ENCODE measurements around the gene DHRS12.

Gene DHRS12

DNA sequence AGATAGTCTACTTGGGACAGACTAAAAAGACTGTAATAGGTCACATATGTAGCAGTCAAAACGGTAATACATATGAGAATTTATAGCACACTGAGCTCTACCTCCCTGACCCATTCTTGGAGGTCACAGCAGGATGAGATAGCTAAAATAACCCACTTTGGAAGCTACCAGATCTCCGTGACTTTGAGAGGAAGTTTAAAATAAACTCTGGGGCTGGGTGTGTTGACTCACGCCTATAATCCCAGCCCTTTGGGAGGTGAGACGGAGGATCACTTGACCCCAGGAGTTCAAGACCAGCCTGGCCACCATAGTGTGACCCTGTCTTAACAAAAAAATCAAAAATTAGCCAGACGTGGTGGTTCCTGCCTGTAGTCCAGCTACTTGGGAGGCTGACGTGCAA lies 45.3 kb downstream of the DHRS12 start:
- Histone ChIP-seq H3K27me3 (ENCODE audit: low read depth, low read length) (no peaks in the 10 kb centered on the region), H3K79me2 (ENCODE audit: low read length) (no peaks in the 10 kb centered on the region), H3K4me2 (ENCODE audit: low read length) (no peak overlapping the region), H3K9me3 (ENCODE audit: insufficient read depth, low read length) (no peaks in the 10 kb centered on the region), H2AFZ (ENCODE audit: low read depth, low read length) (no peak overlapping the region), H4K20me1 (ENCODE audit: insufficient read depth, low read length) (no peaks in the 10 kb centered on the region), H3K4me3 (ENCODE audit: low read length) (no peak overlapping the region), H3K4me1 (ENCODE audit: low read length) (peaks cover 11% of the 10 kb centered on the region), H3K27ac (ENCODE audit: low read length) (no peak overlapping the region), H3K9ac (ENCODE audit: low read length) (no peak overlapping the region), H3K36me3 (replicated peaks; ENCODE audit: low read depth, low read length) (peaks cover 25% of the 10 kb centered on the region)
- no peak for TF ChIP-seq EZH2phosphoT487 (IDR thresholded peaks at IDR 0.05; ENCODE audit: low read depth)
- TF ChIP-seq, protein P1, sequence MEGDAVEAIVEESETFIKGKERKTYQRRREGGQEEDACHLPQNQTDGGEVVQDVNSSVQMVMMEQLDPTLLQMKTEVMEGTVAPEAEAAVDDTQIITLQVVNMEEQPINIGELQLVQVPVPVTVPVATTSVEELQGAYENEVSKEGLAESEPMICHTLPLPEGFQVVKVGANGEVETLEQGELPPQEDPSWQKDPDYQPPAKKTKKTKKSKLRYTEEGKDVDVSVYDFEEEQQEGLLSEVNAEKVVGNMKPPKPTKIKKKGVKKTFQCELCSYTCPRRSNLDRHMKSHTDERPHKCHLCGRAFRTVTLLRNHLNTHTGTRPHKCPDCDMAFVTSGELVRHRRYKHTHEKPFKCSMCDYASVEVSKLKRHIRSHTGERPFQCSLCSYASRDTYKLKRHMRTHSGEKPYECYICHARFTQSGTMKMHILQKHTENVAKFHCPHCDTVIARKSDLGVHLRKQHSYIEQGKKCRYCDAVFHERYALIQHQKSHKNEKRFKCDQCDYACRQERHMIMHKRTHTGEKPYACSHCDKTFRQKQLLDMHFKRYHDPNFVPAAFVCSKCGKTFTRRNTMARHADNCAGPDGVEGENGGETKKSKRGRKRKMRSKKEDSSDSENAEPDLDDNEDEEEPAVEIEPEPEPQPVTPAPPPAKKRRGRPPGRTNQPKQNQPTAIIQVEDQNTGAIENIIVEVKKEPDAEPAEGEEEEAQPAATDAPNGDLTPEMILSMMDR (IDR thresholded peaks at IDR 0.05; ENCODE audit: low read depth, low read length): no peak

DNA sequence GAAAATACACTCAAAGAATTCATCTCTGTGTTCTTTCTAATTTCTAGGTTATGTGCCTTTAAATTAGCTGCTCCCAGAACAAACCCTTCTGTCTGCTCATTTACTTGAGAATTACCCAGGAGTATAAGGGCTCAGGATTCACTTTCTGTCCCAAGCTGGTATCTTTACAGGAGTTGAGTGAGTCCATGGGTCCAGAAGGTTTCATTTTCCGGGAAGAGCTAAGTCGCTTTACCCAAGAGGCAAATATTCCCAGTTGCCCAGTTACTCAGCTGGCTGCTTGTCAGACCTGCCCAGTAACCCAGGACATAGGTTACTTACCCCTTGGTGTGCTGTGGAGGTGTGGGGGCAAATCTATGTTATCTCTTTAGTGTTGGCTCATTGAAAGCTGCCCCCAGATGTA lies 47.3 kb downstream of the DHRS12 start:
- TF ChIP-seq, protein P1 (IDR thresholded peaks at IDR 0.05; ENCODE audit: low read depth, low read length): no peak
- TF ChIP-seq EZH2phosphoT487 (IDR thresholded peaks at IDR 0.05; ENCODE audit: low read depth): no peak
- Histone ChIP-seq H2AFZ (ENCODE audit: low read depth, low read length) (no peak overlapping the region), H3K9ac (ENCODE audit: low read length) (no peak overlapping the region), H3K79me2 (ENCODE audit: low read length) (no peaks in the 10 kb centered on the region), H3K27ac (ENCODE audit: low read length) (no peak overlapping the region), H3K4me2 (ENCODE audit: low read length) (no peak overlapping the region), H3K4me1 (ENCODE audit: low read length) (no peaks in the 10 kb centered on the region), H3K27me3 (ENCODE audit: low read depth, low read length) (no peaks in the 10 kb centered on the region), H3K36me3 (replicated peaks; ENCODE audit: low read depth, low read length) (peaks cover 24% of the 10 kb centered on the region), H4K20me1 (ENCODE audit: insufficient read depth, low read length) (no peaks in the 10 kb centered on the region), H3K9me3 (ENCODE audit: insufficient read depth, low read length) (no peaks in the 10 kb centered on the region), H3K4me3 (ENCODE audit: low read length) (no peak overlapping the region)

DNA sequence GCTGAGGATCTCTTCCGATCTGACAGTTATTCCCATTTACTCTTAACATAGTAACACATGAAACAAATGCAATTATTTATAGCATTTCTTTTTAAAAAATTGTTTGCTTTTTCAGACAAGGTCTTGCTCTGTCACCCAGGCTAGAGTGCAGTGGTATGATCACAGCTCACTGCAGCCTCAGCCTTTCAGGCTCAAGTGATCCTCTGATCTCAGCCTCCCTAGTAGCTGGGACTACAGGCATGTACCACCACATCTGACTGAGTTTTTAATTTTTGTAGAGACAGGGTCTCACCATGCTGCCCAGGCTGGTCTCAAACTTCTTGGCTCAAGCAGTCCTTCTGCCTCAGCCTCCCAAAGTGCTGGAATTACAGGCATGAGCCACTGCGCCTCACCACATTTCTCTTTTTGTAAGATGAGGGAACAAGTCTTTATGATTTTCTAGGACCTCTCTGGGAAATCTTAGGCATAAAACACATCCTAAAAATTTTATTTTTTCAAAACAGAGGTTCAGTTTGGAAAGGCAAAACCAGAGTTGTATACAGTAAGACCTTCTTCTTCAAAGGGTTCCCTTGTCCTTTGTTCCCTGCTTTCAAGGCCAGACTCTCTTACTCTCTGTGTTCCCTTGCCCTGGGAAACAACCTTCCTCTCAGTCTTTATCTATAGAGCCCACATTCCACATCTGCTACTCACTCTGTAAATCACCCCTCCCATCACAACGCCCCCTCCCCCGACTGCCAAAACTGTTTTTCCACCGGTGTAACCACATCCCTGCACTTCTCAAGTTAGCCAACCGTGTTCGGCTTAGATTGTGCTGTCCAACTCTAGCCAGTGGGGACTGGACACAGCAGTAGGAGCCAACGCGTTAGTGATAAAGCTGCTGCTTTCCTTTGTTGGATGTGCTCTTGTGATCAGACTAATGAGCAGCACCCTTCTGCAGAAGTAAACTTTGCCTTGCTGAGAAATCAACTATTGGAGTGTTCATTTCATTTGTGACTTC lies 56.2 kb downstream of the DHRS12 start:
- Histone ChIP-seq H4K20me1 (ENCODE audit: insufficient read depth, low read length) (no peaks in the 10 kb centered on the region), H3K4me3 (ENCODE audit: low read length) (no peak overlapping the region), H3K4me2 (ENCODE audit: low read length) (no peak overlapping the region), H3K79me2 (ENCODE audit: low read length) (no peaks in the 10 kb centered on the region), H3K27me3 (ENCODE audit: low read depth, low read length) (no peaks in the 10 kb centered on the region), H3K9me3 (ENCODE audit: insufficient read depth, low read length) (peaks cover 18% of the 10 kb centered on the region), H2AFZ (ENCODE audit: low read depth, low read length) (no peak overlapping the region), H3K4me1 (ENCODE audit: low read length) (no peaks in the 10 kb centered on the region), H3K27ac (ENCODE audit: low read length) (no peak overlapping the region), H3K36me3 (replicated peaks; ENCODE audit: low read depth, low read length) (peaks cover 50% of the 10 kb centered on the region), H3K9ac (ENCODE audit: low read length) (no peak overlapping the region)
- TF ChIP-seq EZH2phosphoT487 (IDR thresholded peaks at IDR 0.05; ENCODE audit: low read depth): no peak
- TF ChIP-seq, protein P1 (IDR thresholded peaks at IDR 0.05; ENCODE audit: low read depth, low read length): no peak

DNA sequence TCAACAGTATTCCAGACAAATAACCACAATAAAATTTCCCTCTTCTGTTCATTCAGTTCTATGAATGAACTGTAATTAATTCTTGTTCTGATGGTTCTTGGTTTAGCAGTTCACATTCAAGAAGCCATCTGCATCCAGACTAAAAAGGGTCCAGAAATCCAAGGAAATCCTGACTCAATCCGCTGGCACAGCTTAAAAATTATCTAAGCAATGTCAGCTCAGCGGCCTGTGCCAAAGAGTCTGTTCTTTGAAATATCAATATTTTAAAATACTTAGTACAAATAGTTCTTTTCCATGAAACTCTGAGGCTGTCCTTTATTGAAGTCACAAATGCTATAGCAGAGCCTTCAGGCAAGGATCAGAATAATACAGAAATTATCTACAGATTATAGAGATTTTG lies 57.2 kb downstream of the DHRS12 start:
- no peak overlapping the region for H3K9ac ChIP-seq (ENCODE audit: low read length)
- no peak overlapping the region for H3K4me3 ChIP-seq (ENCODE audit: low read length)

More for the DNA sequence above, 57.2 kb downstream of the DHRS12 start:
- Histone ChIP-seq H3K79me2 (ENCODE audit: low read length) (no peaks in the 10 kb centered on the region), H4K20me1 (ENCODE audit: insufficient read depth, low read length) (no peaks in the 10 kb centered on the region), H3K4me2 (ENCODE audit: low read length) (no peak overlapping the region), H3K27me3 (ENCODE audit: low read depth, low read length) (no peaks in the 10 kb centered on the region), H3K36me3 (replicated peaks; ENCODE audit: low read depth, low read length) (peaks cover 45% of the 10 kb centered on the region), H3K9me3 (ENCODE audit: insufficient read depth, low read length) (peaks cover 18% of the 10 kb centered on the region), H3K27ac (ENCODE audit: low read length) (no peak overlapping the region), H3K4me1 (ENCODE audit: low read length) (no peaks in the 10 kb centered on the region), H2AFZ (ENCODE audit: low read depth, low read length) (no peak overlapping the region)
- TF ChIP-seq, protein P1 (IDR thresholded peaks at IDR 0.05; ENCODE audit: low read depth, low read length): no peak
- no peak for TF ChIP-seq EZH2phosphoT487 (IDR thresholded peaks at IDR 0.05; ENCODE audit: low read depth)

Data from OCI-LY3 (cell line).